ENCODE data around the gene LDLRAD2. TPM values are rescaled to one million over a fixed set of nuclear protein-coding genes. Genes with fewer than 3 reads are reported as not detected.

LDLRAD2 gene
- total RNA-seq, 1 experiment from 2014 or later, result not detected

- Histone ChIP-seq H3K4me1 (ENCODE audit: control insufficient read depth, insufficient read depth, low read length) (no peaks in the 10 kb centered on the region), H3K27ac (ENCODE audit: low read length) (no peak overlapping the region), H3K27me3 (ENCODE audit: control insufficient read depth, insufficient read depth, low read length) (no peaks in the 10 kb centered on the region), H3K9me3 (ENCODE audit: control insufficient read depth, insufficient read depth, low read depth, low read length) (no peaks in the 10 kb centered on the region), H3K4me3 (ENCODE audit: low read depth in 2 of 2, low read length in 2 of 2) (no peak overlapping the region), H3K36me3 (ENCODE audit: control insufficient read depth, insufficient read depth, low read length) (no peaks in the 10 kb centered on the region)
- no peak for DNase-seq (ENCODE audit: low read depth, low spot score)
- no TSS peak for BruUV-seq (replicated peaks)
- intact Hi-C loops (cut with micrococcal nuclease; ENCODE audit: unreplicated experiment) (no loop called here), in situ Hi-C loops (cut with HindIII; ENCODE audit: low pct_unique_long_range_greater_than_20kb, low sequenced_read_pairs) (no loop called here)
- ChIA-PET CTCF (no interaction called here), POLR2A (no interaction called here)
- TF ChIP-seq REST (IDR thresholded peaks at IDR 0.05; ENCODE audit: insufficient read depth in 1 of 2, low read depth in 2 of 2, low read length in 1 of 2) (no peak), SIN3A (IDR thresholded peaks at IDR 0.05; ENCODE audit: borderline replicate concordance, insufficient read depth, low read depth, low read length) (no peak), TCF7L2 (IDR thresholded peaks at IDR 0.05; ENCODE audit: low read depth, low read length) (no peak), POLR2AphosphoS5 (IDR thresholded peaks at IDR 0.05; ENCODE audit: low read depth, low read length) (no peak), CTCF (IDR thresholded peaks at IDR 0.05) (no peak)
- no peak for ATAC-seq
These were observed 27.4 kb downstream of the LDLRAD2 start for GRCh38 chr1:21839337-21840037.

GRCh38 chr1:21840981-21841380 is 28.9 kb downstream of the LDLRAD2 start:
- Histone ChIP-seq H3K36me3 (ENCODE audit: control insufficient read depth, insufficient read depth, low read length) (no peaks in the 10 kb centered on the region), H3K27me3 (ENCODE audit: control insufficient read depth, insufficient read depth, low read length) (no peaks in the 10 kb centered on the region), H3K27ac (ENCODE audit: low read length) (no peak overlapping the region), H3K4me1 (ENCODE audit: control insufficient read depth, insufficient read depth, low read length) (no peaks in the 10 kb centered on the region), H3K4me3 (ENCODE audit: low read depth in 2 of 2, low read length in 2 of 2) (no peak overlapping the region), H3K9me3 (ENCODE audit: control insufficient read depth, insufficient read depth, low read depth, low read length) (no peaks in the 10 kb centered on the region)
- BruUV-seq (replicated peaks), result no TSS peak
- DNase-seq (ENCODE audit: low read depth, low spot score) (no peak), ATAC-seq (no peak)
- in situ Hi-C loops (cut with HindIII; ENCODE audit: low pct_unique_long_range_greater_than_20kb, low sequenced_read_pairs), result no loop called here
- TF ChIP-seq TCF7L2 (IDR thresholded peaks at IDR 0.05; ENCODE audit: low read depth, low read length) (no peak), POLR2AphosphoS5 (IDR thresholded peaks at IDR 0.05; ENCODE audit: low read depth, low read length) (no peak), SIN3A (IDR thresholded peaks at IDR 0.05; ENCODE audit: borderline replicate concordance, insufficient read depth, low read depth, low read length) (no peak), REST (IDR thresholded peaks at IDR 0.05; ENCODE audit: insufficient read depth in 1 of 2, low read depth in 2 of 2, low read length in 1 of 2) (no peak), CTCF (IDR thresholded peaks at IDR 0.05) (no peak)
- CTCF ChIA-PET, result no interaction called here
- intact Hi-C loops (cut with micrococcal nuclease; ENCODE audit: unreplicated experiment), result no loop called here
- POLR2A ChIA-PET, result no interaction called here

Measured in Panc1 (cell line).